ENCODE data around the gene ORAI3. TPM values are rescaled to one million over a fixed set of nuclear protein-coding genes. Genes with fewer than 3 reads are reported as not detected.
A peak's percentile ranks its signal among the peaks of the same experiment; 100 is the strongest.

ORAI3 gene
- total RNA-seq, 1 donor from 2014 or later = 15.6 TPM

GRCh38 chr16:30983289-30983889 is 34.5 kb downstream of the ORAI3 start:
- peaks cover 9% of the 10 kb centered on the region for H3K4me1 Mint-ChIP-seq (ENCODE audit: low read depth)
- no peak for TF ChIP-seq CTCF (IDR thresholded peaks at IDR 0.05)
- no peak overlapping the region for H3K27ac Mint-ChIP-seq (ENCODE audit: unreplicated experiment)
- no peaks in the 10 kb centered on the region for H3K9me3 Mint-ChIP-seq (ENCODE audit: low read depth)
- no peak for DNase-seq (ENCODE audit: low spot score)
- no peaks in the 10 kb centered on the region for H3K27me3 Mint-ChIP-seq (ENCODE audit: low read depth)
- peaks cover 18% of the 10 kb centered on the region for H3K36me3 Mint-ChIP-seq (ENCODE audit: low read depth)
- no peak overlapping the region for H3K4me3 Mint-ChIP-seq (ENCODE audit: unreplicated experiment)

- no peaks in the 10 kb centered on the region for H3K9me3 Mint-ChIP-seq (ENCODE audit: low read depth)
- peaks cover 9% of the 10 kb centered on the region for H3K4me1 Mint-ChIP-seq (ENCODE audit: low read depth)
- no peak for TF ChIP-seq CTCF (IDR thresholded peaks at IDR 0.05)
- H3K27me3 Mint-ChIP-seq (ENCODE audit: low read depth) = no peaks in the 10 kb centered on the region
- DNase-seq (ENCODE audit: low spot score) = no peak
- no peak overlapping the region for H3K4me3 Mint-ChIP-seq (ENCODE audit: unreplicated experiment)
- peaks cover 12% of the 10 kb centered on the region for H3K36me3 Mint-ChIP-seq (ENCODE audit: low read depth)
- no peak overlapping the region for H3K27ac Mint-ChIP-seq (ENCODE audit: unreplicated experiment)
These were observed 35.2 kb downstream of the ORAI3 start for GRCh38 chr16:30983898-30984610.

- H3K36me3 Mint-ChIP-seq (ENCODE audit: low read depth) = peaks cover 12% of the 10 kb centered on the region
- no peak for DNase-seq (ENCODE audit: low spot score)
- H3K9me3 Mint-ChIP-seq (ENCODE audit: low read depth) = no peaks in the 10 kb centered on the region
- no peaks in the 10 kb centered on the region for H3K27me3 Mint-ChIP-seq (ENCODE audit: low read depth)
- peak within 1 kb of the TSS; percentile 66 for H3K4me3 Mint-ChIP-seq (ENCODE audit: unreplicated experiment)
- peak; percentile 95 for TF ChIP-seq CTCF (IDR thresholded peaks at IDR 0.05)
- H3K4me1 Mint-ChIP-seq (ENCODE audit: low read depth) = peaks cover 9% of the 10 kb centered on the region
- H3K27ac Mint-ChIP-seq (ENCODE audit: unreplicated experiment) = peak within 1 kb of the TSS; percentile 54
These were observed 36.0 kb downstream of the ORAI3 start, which contains the start of gene HSD3B7 for GRCh38 chr16:30984669-30985400. Gene HSD3B7, plus strand, starts transcription at chr16:30985207. Its CDS starts 452 bp downstream, at chr16:30985659.

GRCh38 chr16:30985401-30986128 is 36.7 kb downstream of the ORAI3 start:
- peaks cover 10% of the 10 kb centered on the region for H3K36me3 Mint-ChIP-seq (ENCODE audit: low read depth)
- DNase-seq (ENCODE audit: low spot score) = no peak
- H3K9me3 Mint-ChIP-seq (ENCODE audit: low read depth) = no peaks in the 10 kb centered on the region
- H3K4me3 Mint-ChIP-seq (ENCODE audit: unreplicated experiment) = peak overlapping the region; percentile 66
- no peaks in the 10 kb centered on the region for H3K27me3 Mint-ChIP-seq (ENCODE audit: low read depth)
- peaks cover 9% of the 10 kb centered on the region for H3K4me1 Mint-ChIP-seq (ENCODE audit: low read depth)
- H3K27ac Mint-ChIP-seq (ENCODE audit: unreplicated experiment) = peak overlapping the region; percentile 54
- no peak for TF ChIP-seq CTCF (IDR thresholded peaks at IDR 0.05)
